Measurements from ENCODE around the gene WDFY2. TPM values are rescaled to one million over a fixed set of nuclear protein-coding genes. Genes with fewer than 3 reads are reported as not detected.

Gene WDFY2
- total and polyA plus RNA-seq, 2 of the 8 experiments (the other 6 are each of a cell fraction or from before 2014, with no cell fraction given) = 13.9 to 29.0 TPM

DNA sequence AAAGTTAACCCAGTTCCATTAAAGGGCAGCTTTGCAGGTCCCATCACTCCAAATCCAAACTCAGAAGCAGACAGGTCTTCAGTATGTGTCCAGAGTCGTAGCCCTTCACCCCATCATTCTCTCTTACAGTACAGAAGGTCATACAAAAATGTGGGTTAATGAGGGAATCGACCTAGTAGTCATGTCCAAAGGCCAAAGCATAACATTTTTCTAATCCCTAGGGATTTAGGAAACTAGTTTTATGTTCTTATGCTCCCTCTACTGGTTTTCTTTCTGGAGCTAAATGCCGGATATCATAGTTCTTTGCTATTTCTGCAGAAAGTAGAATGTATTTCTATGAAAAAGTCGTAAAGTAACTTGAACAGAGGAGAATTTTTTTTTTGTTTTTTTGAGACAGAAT lies 147.5 kb downstream of the WDFY2 start:
- Histone ChIP-seq H3K4me3 (ENCODE audit: extremely low read depth in 1 of 4, insufficient read depth in 2 of 4, low read depth in 3 of 4, low read length in 4 of 4) (no peak overlapping the region), H3K4ac (replicated peaks; ENCODE audit: insufficient read length, low read depth, low read length) (no peak overlapping the region), H4K8ac (ENCODE audit: extremely low read depth, insufficient read depth, low read length) (no peak overlapping the region), H3K79me2 (ENCODE audit: control insufficient read depth in 1 of 2, insufficient read depth in 2 of 2, low read length in 2 of 2) (no peaks in the 10 kb centered on the region), H3K36me3 (ENCODE audit: control insufficient read depth in 2 of 4, insufficient read depth in 4 of 4, low read length in 3 of 4) (peaks cover 0 to 7% (median 5%) of the 10 kb centered on the region in 4 experiments; a peak in 4 of 8 replicates), H4K5ac (ENCODE audit: insufficient read length, low read depth, low read length) (no peak overlapping the region), H2AFZ (ENCODE audit: low read length) (no peak overlapping the region), H3K27ac (ENCODE audit: low read depth, low read length) (no peak overlapping the region), H3K18ac (ENCODE audit: extremely low read depth, low read length) (no peak overlapping the region), H3K9ac (replicated peaks in 1 of 4; ENCODE audit: extremely low read depth in 1 of 4, low read depth in 3 of 4, low read length in 3 of 4) (no peak overlapping the region), H2BK120ac (replicated peaks; ENCODE audit: low read depth, low read length) (no peak overlapping the region), H3K9me3 (ENCODE audit: insufficient read depth in 2 of 2, low read depth in 1 of 2, low read length in 1 of 2) (no peaks in the 10 kb centered on the region), H2AK5ac (ENCODE audit: low read depth, low read length) (no peak overlapping the region), H2BK5ac (ENCODE audit: low read depth, low read length) (no peak overlapping the region), H3K14ac (ENCODE audit: insufficient read length) (no peak overlapping the region), H2BK20ac (ENCODE audit: low read length) (no peak overlapping the region), H3K4me2 (ENCODE audit: insufficient read depth in 1 of 2, low read depth in 2 of 2, low read length in 2 of 2) (no peak overlapping the region), H3K79me1 (ENCODE audit: low read depth, low read length) (no peaks in the 10 kb centered on the region; the same call in 1 of the 2 replicates), H3K4me1 (replicated peaks in 1 of 4; ENCODE audit: control insufficient read depth in 3 of 4, insufficient read depth in 4 of 4, low read length in 3 of 4) (peaks cover 0 to 5% (median 2%) of the 10 kb centered on the region in 4 experiments; a peak in 1 of 7 replicates), H3K27me3 (replicated peaks in 1 of 4; ENCODE audit: control insufficient read depth in 3 of 4, extremely low read depth in 1 of 4, insufficient read depth in 3 of 4, low read length in 3 of 4) (no peaks in the 10 kb centered on the region), H4K20me1 (replicated peaks in 1 of 2; ENCODE audit: control insufficient read depth in 1 of 2, insufficient read depth in 2 of 2, low read length in 2 of 2) (no peaks in the 10 kb centered on the region), H2BK15ac (ENCODE audit: low read length) (no peak overlapping the region), H3K56ac (replicated peaks; ENCODE audit: insufficient read length, low read depth, low read length) (no peak overlapping the region), H3K23me2 (ENCODE audit: low read depth, low read length) (no peaks in the 10 kb centered on the region), H4K91ac (replicated peaks; ENCODE audit: insufficient read length, low read length) (no peak overlapping the region), H3K23ac (ENCODE audit: insufficient read length) (no peak overlapping the region), H2BK12ac (ENCODE audit: low read depth, low read length) (no peak overlapping the region)
- WGBS, 2 experiments (ENCODE audit: extremely low coverage in 1 of 2, insufficient coverage in 1 of 2, insufficient read length in 1 of 2, insufficient replicate concordance in 2 of 2, low coverage in 1 of 2, low lambda C conversion rate in 2 of 2, missing lambda C conversion rate in 1 of 2) = 84% methylated on average over 4 of the region's 4 CpGs; no CpG with 5 or more reads in 1 of the 2 experiments
- POLR2A ChIA-PET (ENCODE audit: partially characterized antibody) = interaction anchor here (1.0 to 1.2 kb wide), 3 partner anchors 35 to 279 kb away, joined by 3 read pairs; partner anchors contain the start of gene INTS6
- DNase-seq (ENCODE audit: low read depth in 1 of 2, low spot score in 2 of 2) (no peak), FAIRE-seq (no peak)
- CTCF ChIA-PET (ENCODE audit: partially characterized antibody) = interaction anchor here (0.6 to 1.5 kb wide), 4 partner anchors 10 to 1624 kb away, joined by 3 to 8 read pairs (median 4); no protein-coding TSS in a partner anchor
- no peak for TF ChIP-seq NANOG (IDR thresholded peaks at IDR 0.05; ENCODE audit: insufficient read depth, low read depth, low read length, poor library complexity, severe bottlenecking)
- no peak for TF ChIP-seq SP2 (IDR thresholded peaks at IDR 0.05; ENCODE audit: low read length)
- no peak for TF ChIP-seq FOSL1 (IDR thresholded peaks at IDR 0.05; ENCODE audit: insufficient read depth, low read depth, low read length)
- no peak for TF ChIP-seq CEBPB (IDR thresholded peaks at IDR 0.05; ENCODE audit: low read depth, low read length)
- no peak for TF ChIP-seq GTF2F1 (IDR thresholded peaks at IDR 0.05; ENCODE audit: borderline replicate concordance, low read depth, low read length)
- TF ChIP-seq SIX5 (IDR thresholded peaks at IDR 0.05; ENCODE audit: low read depth, low read length) = no peak
- TF ChIP-seq SUZ12 (IDR thresholded peaks at IDR 0.05; ENCODE audit: low read length) = no peak
- TF ChIP-seq KDM4A (IDR thresholded peaks at IDR 0.05; ENCODE audit: low read depth, low read length, severe bottlenecking) = no peak
- TF ChIP-seq SP4 (IDR thresholded peaks at IDR 0.05; ENCODE audit: low read length) = no peak
- no peak for TF ChIP-seq POU5F1 (IDR thresholded peaks at IDR 0.05; ENCODE audit: low read depth, low read length)
- TF ChIP-seq, protein P1, sequence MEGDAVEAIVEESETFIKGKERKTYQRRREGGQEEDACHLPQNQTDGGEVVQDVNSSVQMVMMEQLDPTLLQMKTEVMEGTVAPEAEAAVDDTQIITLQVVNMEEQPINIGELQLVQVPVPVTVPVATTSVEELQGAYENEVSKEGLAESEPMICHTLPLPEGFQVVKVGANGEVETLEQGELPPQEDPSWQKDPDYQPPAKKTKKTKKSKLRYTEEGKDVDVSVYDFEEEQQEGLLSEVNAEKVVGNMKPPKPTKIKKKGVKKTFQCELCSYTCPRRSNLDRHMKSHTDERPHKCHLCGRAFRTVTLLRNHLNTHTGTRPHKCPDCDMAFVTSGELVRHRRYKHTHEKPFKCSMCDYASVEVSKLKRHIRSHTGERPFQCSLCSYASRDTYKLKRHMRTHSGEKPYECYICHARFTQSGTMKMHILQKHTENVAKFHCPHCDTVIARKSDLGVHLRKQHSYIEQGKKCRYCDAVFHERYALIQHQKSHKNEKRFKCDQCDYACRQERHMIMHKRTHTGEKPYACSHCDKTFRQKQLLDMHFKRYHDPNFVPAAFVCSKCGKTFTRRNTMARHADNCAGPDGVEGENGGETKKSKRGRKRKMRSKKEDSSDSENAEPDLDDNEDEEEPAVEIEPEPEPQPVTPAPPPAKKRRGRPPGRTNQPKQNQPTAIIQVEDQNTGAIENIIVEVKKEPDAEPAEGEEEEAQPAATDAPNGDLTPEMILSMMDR (IDR thresholded peaks at IDR 0.05; ENCODE audit: control extremely low read depth in 1 of 3, insufficient read depth in 1 of 3, low read depth in 1 of 3, low read length in 3 of 3) = no peak
- no peak for TF ChIP-seq SRF (IDR thresholded peaks at IDR 0.05; ENCODE audit: low read depth, low read length)

Data from H1 (cell line).